SK-N-SH treated with all-trans-retinoic acid at 6 μM for 48 hours (cell line): Measurements from ENCODE around the gene PPP1R1C.

ENCODE experiments used
- ARNTL ChIP-seq: fragments of 450-650 bp; formaldehyde crosslinking; IDR thresholded peaks from 2 replicates; pipeline ENCODE4 v1.5.0; 2020; ENCODE audit warnings: low read depth, mild to moderate bottlenecking, moderate library complexity, borderline replicate concordance
- RARB ChIP-seq: fragments of 250-450 bp; sonication (Bioruptor Pico); IDR thresholded peaks from 2 replicates; pipeline ENCODE4 v1.8.0; 2021; ENCODE audit warnings: mild to moderate bottlenecking, moderate library complexity

DNA sequence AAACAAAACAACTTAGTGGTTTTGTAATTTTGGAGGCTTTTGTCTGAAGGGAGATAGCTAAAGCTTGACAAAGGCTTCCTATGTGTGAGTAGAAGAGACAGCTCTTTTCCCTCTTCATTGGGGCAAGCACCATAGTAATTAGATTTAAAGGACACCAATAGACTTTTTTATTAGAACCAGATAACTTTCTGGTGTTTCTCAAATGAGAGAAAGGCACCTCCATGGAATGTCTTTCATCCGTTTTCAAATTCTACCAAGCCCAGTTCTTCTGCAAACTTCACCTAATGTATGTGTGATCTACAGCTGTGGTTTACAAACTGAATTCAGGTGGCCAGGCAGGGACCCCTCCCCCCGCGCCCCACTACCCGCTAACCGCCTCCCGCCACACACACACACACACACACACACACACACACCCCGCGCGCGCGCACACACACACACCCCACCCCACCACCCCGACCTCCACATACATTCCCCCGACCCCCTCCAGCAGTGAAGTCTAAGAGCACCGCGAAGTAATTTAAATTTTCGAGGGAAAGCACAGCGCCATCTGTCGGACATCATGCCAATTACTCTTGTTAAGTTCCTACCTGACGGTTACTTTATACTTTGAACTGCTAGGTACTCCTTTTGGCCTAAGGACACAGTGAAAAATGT is 31.6 kb upstream of the PPP1R1C start:
- no peak for TF ChIP-seq RARB (CRISPR knock-in tag)
- no peak for TF ChIP-seq ARNTL
